ENCODE results near the gene NR2E1.

The NR2E1 gene

DNA sequence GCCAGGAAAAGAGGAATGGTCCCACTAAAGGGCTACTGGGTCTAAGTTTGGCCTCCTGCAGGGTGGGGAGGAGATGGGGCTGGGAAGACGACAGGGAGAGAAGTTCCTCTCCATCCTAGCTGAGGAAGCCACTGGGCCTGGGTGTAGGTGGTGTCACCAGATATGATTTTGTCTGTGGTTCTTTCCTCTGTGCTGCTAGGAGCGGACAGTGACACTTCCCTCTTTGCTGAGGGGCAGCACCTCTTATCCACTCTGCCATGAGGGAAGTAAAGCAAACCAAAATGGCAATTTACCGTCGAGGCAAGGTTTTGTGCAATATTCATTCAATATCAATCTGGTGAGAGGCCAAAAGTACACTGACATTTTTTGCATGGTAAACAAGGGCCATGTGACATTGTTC, 33.0 kb upstream of the NR2E1 start:
- H3K36me3 Mint-ChIP-seq (ENCODE audit: low read depth) = no peaks in the 10 kb centered on the region
- H3K27me3 Mint-ChIP-seq = peaks cover 71% of the 10 kb centered on the region
- H3K4me3 Mint-ChIP-seq = no peak overlapping the region
- ATAC-seq (no peak), DNase-seq (no peak)
- H3K4me1 Mint-ChIP-seq = peaks cover 10% of the 10 kb centered on the region
- no peaks in the 10 kb centered on the region for H3K9me3 Mint-ChIP-seq
- H3K27ac Mint-ChIP-seq = no peak overlapping the region

DNA sequence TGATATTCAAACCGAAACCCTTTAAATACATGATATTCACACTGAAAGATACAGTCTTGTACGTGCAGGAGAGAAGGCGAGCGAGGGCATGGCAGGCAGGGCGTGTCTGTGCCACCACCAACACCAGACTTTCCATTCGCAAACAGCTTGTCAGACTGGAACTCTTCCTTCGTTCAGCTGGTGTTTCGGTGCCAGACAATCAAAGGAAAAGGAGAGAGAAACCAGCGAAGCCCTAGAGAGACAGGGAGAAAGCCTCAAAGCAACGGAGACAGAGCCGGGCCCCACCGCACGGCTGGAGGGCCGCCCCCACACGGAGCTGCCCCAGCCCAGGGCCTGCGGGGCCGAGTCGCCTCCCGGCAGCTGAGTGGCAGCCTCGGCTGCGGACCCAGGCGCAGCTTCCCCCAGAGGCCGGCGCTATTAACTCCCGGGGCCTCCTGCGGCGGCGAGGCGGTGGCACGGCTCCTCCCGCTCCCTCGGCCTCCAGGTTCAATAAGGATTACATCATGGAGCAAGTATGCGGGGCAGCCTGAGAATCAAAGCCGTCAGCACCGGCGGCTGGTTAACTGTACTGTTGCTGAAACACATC, 32.1 kb upstream of the NR2E1 start:
- H3K27ac Mint-ChIP-seq = peak overlapping the region; percentile 23
- H3K4me1 Mint-ChIP-seq = peaks cover 10% of the 10 kb centered on the region
- H3K36me3 Mint-ChIP-seq (ENCODE audit: low read depth) = no peaks in the 10 kb centered on the region
- peaks cover 70% of the 10 kb centered on the region for H3K27me3 Mint-ChIP-seq
- peak; percentile 38 for DNase-seq
- peak overlapping the region; percentile 76 for H3K4me3 Mint-ChIP-seq
- ATAC-seq = peak; percentile 76
- no peaks in the 10 kb centered on the region for H3K9me3 Mint-ChIP-seq

DNA sequence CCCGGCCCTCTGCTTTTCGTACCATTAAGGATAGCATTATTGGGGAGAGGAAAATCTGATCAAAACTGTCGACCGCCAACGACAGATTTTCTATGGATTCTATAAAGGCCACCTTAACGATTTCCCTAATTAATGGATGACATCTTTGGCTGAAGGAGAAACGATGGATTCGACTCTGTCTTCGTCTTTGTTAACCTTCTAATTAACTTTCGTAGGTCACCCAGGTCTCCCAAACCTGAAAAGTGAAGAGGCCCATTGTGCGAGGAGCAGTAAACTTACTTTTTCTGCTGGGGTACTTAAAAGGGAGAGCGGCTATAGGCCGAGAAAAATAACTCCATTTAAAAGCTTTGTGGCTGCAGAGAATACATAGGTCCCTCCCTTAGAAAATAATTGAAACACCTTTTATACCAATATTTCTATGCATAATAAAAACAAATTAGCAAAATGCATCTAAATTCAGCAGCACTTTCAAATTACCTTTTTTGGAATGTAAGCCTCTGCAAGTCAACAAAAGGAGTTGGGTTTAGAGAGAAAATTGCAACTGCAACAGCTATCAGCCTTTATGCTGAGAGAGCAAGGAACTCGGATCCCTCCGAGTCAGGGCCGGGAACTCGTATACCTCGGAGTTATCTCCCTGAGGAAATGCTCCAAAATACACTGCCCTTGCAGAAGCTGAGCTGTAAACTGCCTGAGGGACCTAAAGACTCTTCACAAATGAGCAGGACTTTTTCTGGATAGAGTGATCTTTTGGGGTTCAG, 31.4 kb upstream of the NR2E1 start:
- no peak overlapping the region for H3K27ac Mint-ChIP-seq
- no peak for ATAC-seq
- H3K4me3 Mint-ChIP-seq = peak overlapping the region; percentile 8
- peaks cover 67% of the 10 kb centered on the region for H3K27me3 Mint-ChIP-seq
- H3K9me3 Mint-ChIP-seq = no peaks in the 10 kb centered on the region
- H3K36me3 Mint-ChIP-seq (ENCODE audit: low read depth) = no peaks in the 10 kb centered on the region
- no peak for DNase-seq
- peaks cover 10% of the 10 kb centered on the region for H3K4me1 Mint-ChIP-seq

DNA sequence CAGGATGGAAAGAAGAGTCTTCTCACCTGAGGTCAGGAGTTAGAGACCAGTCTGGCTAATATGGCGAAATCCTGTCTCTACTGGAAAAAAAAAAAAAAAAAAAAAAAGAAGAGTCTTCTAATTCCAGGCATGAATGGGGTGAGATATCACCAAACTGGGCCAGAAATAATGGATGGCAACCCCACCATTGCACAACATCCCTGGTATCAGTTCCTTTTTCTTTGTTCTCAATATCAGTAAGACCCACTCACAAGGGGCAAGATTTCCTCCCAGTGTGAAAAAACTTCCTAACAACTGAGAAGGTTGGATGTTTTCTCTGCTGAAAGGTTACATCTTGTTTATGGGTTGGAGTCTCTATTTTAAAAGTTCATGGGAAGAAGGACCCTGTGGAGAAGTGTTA, 23.6 kb upstream of the NR2E1 start:
- H3K27ac Mint-ChIP-seq = no peak overlapping the region
- no peak for DNase-seq
- no peak for ATAC-seq
- peaks cover 37% of the 10 kb centered on the region for H3K27me3 Mint-ChIP-seq
- H3K4me3 Mint-ChIP-seq = no peak overlapping the region
- no peaks in the 10 kb centered on the region for H3K36me3 Mint-ChIP-seq (ENCODE audit: low read depth)
- H3K4me1 Mint-ChIP-seq = no peaks in the 10 kb centered on the region
- H3K9me3 Mint-ChIP-seq = no peaks in the 10 kb centered on the region

DNA sequence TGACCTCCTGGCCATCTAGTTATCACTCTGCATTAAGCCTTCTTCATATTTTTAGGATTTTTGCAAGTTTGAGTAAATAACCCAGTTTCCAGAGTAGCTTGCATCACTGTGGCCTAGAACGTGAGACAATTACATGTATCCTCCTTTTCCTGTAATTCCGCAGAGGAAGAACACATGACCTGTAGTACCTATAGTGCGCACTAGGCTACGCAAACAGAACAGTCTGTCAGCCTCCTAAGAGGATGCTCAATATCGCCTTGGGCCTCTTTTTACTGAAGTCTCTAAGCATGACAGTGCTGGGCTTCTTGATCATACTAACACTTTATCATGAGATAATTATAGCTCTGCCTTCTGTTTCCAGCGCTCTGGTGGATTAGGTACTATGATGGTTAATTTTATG, 20.2 kb upstream of the NR2E1 start:
- H3K4me3 Mint-ChIP-seq = no peak overlapping the region
- no peaks in the 10 kb centered on the region for H3K36me3 Mint-ChIP-seq (ENCODE audit: low read depth)
- H3K9me3 Mint-ChIP-seq = peaks cover 3% of the 10 kb centered on the region
- peaks cover 42% of the 10 kb centered on the region for H3K27me3 Mint-ChIP-seq
- no peak overlapping the region for H3K27ac Mint-ChIP-seq
- ATAC-seq (no peak), DNase-seq (no peak)
- H3K4me1 Mint-ChIP-seq = no peaks in the 10 kb centered on the region

DNA sequence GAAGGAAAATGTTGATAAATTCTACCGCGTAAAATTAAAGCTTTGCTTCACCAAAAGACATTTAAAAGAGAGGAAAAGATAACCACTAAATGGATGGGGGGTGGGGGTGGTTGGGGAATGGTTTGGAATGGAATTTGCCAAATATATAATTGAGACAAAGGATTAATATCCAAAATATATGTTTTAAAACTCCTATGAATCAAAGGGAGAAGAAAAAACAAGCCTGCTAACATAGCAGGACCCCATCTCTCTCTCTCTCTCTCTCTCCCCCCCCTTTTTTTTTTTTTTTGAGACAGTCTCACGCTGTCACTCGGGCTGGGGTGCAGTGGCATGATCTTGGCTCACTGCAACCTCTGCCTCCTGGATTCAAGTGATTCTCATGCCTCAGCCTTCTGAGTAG, 13.4 kb upstream of the NR2E1 start:
- peaks cover 3% of the 10 kb centered on the region for H3K9me3 Mint-ChIP-seq
- H3K4me1 Mint-ChIP-seq = peaks cover 4% of the 10 kb centered on the region
- no peaks in the 10 kb centered on the region for H3K36me3 Mint-ChIP-seq (ENCODE audit: low read depth)
- no peak overlapping the region for H3K4me3 Mint-ChIP-seq
- H3K27me3 Mint-ChIP-seq = peaks cover 69% of the 10 kb centered on the region
- DNase-seq (no peak), ATAC-seq (no peak)
- no peak overlapping the region for H3K27ac Mint-ChIP-seq

DNA sequence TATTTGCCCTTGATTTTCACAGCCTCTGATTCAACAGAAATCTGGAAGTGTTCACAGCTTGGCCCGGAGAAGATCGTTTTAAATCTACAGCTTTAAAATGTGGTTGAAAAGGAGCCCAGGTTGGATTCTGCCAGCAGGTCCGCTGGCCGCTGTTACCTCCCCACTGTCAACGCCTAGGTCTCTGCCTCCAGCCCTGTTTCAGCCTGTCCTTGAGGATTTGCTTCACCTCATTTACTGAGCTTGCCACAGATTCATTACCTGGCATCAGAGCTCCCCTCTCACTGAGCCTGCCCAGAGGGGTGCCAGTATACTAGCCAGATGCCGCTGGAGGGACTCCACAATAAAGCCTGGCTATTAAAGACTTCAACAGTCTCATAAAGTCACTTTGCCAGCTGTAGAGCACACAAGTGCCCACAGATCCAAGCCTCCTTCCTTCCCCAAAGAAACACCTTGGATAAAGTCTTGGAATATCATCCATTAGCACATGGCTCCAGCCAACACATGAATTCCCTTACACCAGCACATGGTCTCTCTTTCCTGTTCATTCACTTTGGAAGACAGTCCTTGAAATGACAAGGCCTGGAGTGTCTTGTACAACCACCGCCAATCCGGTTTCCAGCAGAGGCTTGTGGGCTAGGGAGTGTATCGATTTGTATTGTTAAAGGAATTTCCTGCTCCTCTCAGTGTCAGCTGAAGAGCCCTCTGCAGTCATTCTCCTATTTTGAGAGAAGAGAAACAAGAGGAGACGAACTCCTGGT, 9.5 kb upstream of the NR2E1 start:
- DNase-seq (no peak), ATAC-seq (no peak)
- no peaks in the 10 kb centered on the region for H3K9me3 Mint-ChIP-seq
- no peaks in the 10 kb centered on the region for H3K36me3 Mint-ChIP-seq (ENCODE audit: low read depth)
- H3K4me3 Mint-ChIP-seq = no peak overlapping the region
- H3K27ac Mint-ChIP-seq = no peak overlapping the region
- peaks cover 74% of the 10 kb centered on the region for H3K27me3 Mint-ChIP-seq
- H3K4me1 Mint-ChIP-seq = peaks cover 10% of the 10 kb centered on the region

DNA sequence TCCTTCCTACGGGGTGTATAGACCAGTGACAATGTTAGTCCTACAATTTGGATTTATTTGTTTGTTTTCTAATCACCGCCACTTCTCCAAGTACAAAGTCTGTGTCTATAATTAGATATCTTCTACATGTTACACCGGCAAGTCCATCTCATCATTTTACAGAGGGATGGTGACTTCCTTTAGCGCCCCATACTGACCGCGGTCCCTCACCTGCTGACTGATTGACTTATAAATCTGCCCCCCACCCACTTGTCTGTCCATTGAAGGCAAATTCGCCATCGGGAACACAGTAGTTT, 8.9 kb upstream of the NR2E1 start:
- no peak overlapping the region for H3K27ac Mint-ChIP-seq

DNA sequence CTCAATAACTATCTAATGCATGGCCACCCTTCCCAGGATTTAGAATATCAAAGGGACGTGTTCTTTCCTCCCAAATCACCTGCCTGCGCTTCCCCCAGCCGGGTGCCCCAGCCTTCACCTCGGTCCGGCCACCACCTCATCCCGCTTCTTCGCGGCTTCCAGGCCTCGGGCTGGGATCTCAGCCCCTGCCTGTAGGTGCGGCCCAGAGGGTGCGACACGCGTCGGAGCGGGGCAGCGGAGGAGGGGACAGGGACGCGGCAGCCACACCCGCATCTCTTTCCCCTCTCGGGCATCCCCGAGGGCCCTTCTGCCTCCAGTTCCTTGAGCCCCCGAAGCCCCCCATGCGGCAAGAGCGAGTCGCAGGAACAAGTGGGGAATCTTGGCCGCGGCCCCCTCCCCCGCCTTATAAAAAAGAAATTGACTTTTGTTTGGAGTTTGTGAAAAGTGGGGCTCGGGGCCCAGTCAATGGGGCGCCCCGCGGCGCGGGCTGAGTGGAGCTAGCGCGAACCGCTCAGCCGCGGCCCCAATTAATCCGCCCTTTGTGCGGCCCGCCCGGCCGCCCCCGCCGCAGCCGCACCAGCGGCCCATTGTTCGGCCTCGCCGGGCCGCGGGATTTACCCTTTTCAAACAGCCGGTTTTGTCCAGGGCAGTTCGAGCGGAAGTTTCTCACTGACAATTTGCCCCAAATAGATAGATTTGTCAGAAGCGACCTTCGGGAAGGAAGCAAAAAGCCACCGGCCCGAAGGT, 8.4 kb upstream of the NR2E1 start:
- Mint-ChIP-seq H3K9me3 (no peaks in the 10 kb centered on the region), H3K27ac (no peak overlapping the region), H3K4me3 (peak overlapping the region; percentile 40), H3K4me1 (peaks cover 10% of the 10 kb centered on the region), H3K27me3 (peaks cover 82% of the 10 kb centered on the region), H3K36me3 (ENCODE audit: low read depth) (no peaks in the 10 kb centered on the region)
- DNase-seq (no peak), ATAC-seq (no peak)

More for the DNA sequence above, 8.9 kb upstream of the NR2E1 start:
- no peak for ATAC-seq
- peak overlapping the region; percentile 40 for H3K4me3 Mint-ChIP-seq
- peaks cover 10% of the 10 kb centered on the region for H3K4me1 Mint-ChIP-seq
- H3K9me3 Mint-ChIP-seq = no peaks in the 10 kb centered on the region
- H3K27me3 Mint-ChIP-seq = peaks cover 77% of the 10 kb centered on the region
- no peak for DNase-seq
- no peaks in the 10 kb centered on the region for H3K36me3 Mint-ChIP-seq (ENCODE audit: low read depth)

DNA sequence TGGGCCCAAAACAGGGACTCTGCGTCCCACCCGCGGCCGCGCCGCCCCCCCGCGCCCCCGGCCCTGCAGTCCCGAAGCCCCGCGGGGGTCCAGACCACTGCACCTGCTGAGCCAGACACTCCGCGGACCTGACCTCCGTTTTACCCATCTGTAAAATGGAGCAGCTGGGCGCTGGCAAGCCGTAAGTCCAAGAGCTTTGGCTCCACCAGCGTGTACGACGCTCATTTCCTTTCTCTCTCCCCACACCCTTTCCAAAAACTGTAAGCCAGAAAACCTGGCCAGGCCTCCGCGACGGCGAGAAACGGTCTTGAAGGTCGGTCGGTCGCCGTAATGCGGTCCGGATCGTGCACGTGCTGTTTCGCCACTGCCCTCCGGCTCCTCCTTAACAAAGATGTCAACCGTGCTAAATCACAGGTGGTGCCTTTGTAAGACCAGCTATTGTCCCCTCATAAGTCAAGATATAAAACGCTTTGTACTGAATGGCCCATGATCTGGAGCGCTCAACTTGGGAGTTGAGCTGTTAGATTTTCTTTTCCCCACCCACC, 7.8 kb upstream of the NR2E1 start:
- H3K27ac Mint-ChIP-seq = peak overlapping the region; percentile 68
- peak overlapping the region; percentile 74 for H3K4me3 Mint-ChIP-seq
- no peak for DNase-seq
- H3K9me3 Mint-ChIP-seq = no peaks in the 10 kb centered on the region
- H3K36me3 Mint-ChIP-seq (ENCODE audit: low read depth) = no peaks in the 10 kb centered on the region
- ATAC-seq = no peak
- peaks cover 87% of the 10 kb centered on the region for H3K27me3 Mint-ChIP-seq
- H3K4me1 Mint-ChIP-seq = peaks cover 10% of the 10 kb centered on the region

DNA sequence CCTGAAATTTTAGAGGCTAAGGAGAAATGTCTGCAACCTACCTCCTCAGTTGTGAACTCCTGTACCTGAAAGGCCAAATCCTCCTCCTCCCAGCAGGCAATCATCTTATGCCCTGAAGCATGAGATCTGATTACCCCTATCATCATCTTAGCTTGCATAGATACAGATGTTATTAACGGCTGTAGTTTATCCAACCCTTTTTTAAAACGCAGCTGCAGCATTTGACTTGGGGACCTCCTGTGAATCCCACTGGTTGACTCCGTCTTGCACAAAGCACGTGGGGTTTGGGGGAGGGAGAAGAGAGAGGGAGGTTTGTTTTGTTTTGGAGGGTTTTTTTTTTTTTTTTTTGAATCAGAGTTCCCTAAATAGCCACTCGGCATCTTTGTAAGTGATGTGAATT, 5.8 kb upstream of the NR2E1 start:
- Mint-ChIP-seq H3K4me3 (no peak overlapping the region), H3K36me3 (ENCODE audit: low read depth) (no peaks in the 10 kb centered on the region), H3K9me3 (no peaks in the 10 kb centered on the region), H3K27ac (no peak overlapping the region), H3K27me3 (peaks cover 89% of the 10 kb centered on the region), H3K4me1 (peaks cover 19% of the 10 kb centered on the region)
- DNase-seq (no peak), ATAC-seq (no peak)

DNA sequence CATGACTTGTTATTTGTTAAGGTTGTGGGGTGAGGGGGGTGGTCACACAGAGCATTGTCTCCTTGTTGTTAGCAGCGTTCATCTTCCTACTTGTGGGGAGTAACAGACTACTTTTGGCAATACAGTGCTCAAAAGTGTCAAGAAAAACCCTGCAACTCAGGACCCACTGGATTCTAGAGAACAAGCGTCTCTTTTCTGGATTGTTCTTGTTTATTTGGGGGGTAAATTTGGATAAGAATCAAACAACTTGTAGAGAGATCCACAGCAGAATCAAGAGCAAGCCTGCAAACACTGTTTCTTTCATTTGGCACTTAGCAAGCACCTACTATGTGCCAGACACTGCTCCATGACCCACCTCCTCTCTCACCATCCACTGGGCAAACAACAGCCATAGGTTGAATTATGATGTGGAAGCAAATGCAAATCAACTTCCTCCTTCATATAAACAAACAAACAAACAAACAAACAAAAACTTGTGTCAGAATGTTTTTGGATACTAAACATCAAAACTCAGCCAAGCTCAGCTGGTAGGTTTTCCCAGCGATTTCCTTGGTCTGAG, 4.0 kb upstream of the NR2E1 start:
- no peak for ATAC-seq
- H3K4me3 Mint-ChIP-seq = no peak overlapping the region
- H3K27me3 Mint-ChIP-seq = peaks cover 86% of the 10 kb centered on the region
- peaks cover 31% of the 10 kb centered on the region for H3K4me1 Mint-ChIP-seq
- H3K36me3 Mint-ChIP-seq (ENCODE audit: low read depth) = peaks cover 2% of the 10 kb centered on the region
- H3K27ac Mint-ChIP-seq = no peak overlapping the region
- no peak for DNase-seq
- H3K9me3 Mint-ChIP-seq = no peaks in the 10 kb centered on the region

DNA sequence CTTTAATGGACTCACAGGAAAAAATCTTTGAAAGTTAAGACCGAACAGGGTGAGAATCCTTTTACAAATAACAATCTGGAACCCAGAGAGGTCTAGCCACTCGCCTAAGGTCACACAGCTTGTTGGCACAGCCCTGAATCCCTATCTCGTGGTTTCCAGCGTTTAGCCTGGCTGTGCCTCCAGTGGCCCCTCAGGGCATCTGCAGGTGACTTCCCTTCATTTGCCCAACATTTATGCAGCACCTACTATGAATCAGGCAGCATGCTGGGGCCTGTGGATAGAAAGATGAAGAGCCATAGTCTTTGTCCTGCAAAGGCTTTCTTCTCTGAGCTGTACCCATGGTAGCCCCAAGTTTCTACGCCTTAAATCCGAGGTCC, 2.6 kb upstream of the NR2E1 start:
- peaks cover 2% of the 10 kb centered on the region for H3K36me3 Mint-ChIP-seq (ENCODE audit: low read depth)
- peak; percentile 40 for ATAC-seq
- peaks cover 38% of the 10 kb centered on the region for H3K4me1 Mint-ChIP-seq
- H3K27ac Mint-ChIP-seq = no peak overlapping the region
- no peak overlapping the region for H3K4me3 Mint-ChIP-seq
- H3K27me3 Mint-ChIP-seq = peaks cover 93% of the 10 kb centered on the region
- peak; percentile 6 for DNase-seq
- no peaks in the 10 kb centered on the region for H3K9me3 Mint-ChIP-seq
